Suppressor macrophage (primary cell): Measurements from ENCODE around the gene ASIC5.
"Not testable (repeated sequence)": the region's sequence is repeated elsewhere in the genome, so short reads cannot be mapped to it uniquely, and the experiment has no call there.

Experiments
- DNase-seq, 4 experiments: peaks; one replicate each; pipeline ENCODE4 v3.0.0-alpha.2; 2020 to 2022
- total RNA-seq, 17 experiments: gene quantifications; one replicate each; lab custom pipeline; 2026; ENCODE audit warnings: mixed read lengths in 6 of 17, inconsistent platforms in 3 of 17; lab: John Stamatoyannopoulos, UW

The ASIC5 gene
- total RNA-seq: 0 to 0.77 (median 0) reads per million in 17 experiments

DNA sequence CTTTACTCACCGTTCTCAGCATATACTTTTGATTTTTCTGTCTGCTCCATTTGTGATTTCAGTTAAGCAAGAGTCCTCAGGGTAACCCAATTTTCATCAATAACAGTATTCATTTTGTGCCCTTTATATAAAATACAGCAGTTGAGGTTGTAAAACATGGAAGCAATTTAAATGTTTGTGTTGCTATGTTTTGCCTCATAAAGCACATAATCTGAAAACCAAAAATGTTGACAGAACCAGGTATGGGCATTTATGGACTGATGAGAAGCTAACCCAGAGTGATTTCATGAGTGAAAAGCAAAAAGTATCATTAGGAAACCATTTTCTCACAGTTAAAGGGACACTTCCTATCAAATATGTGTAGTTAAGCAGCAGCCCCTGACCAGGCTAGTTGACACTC lies at the start of gene ASIC5:
TSS of gene ASIC5 (minus strand) at position 101 of the 400 bp plus-strand sequence. CDS start at position 50, 51 bp downstream.
- DNase-seq: no peak

GRCh38 chr4:155914782-155915181 lies 48.7 kb upstream of the ASIC5 start:
- no peak for DNase-seq

GRCh38 chr4:155911905-155912304 lies 45.8 kb upstream of the ASIC5 start:
- DNase-seq: no peak

- DNase-seq: no peak
Observed at GRCh38 chr4:155909615-155910226, 43.6 kb upstream of the ASIC5 start.

GRCh38 chr4:155908187-155909139 lies 42.4 kb upstream of the ASIC5 start:
- DNase-seq: peak in 1 of 4 experiments; percentile 12

DNA sequence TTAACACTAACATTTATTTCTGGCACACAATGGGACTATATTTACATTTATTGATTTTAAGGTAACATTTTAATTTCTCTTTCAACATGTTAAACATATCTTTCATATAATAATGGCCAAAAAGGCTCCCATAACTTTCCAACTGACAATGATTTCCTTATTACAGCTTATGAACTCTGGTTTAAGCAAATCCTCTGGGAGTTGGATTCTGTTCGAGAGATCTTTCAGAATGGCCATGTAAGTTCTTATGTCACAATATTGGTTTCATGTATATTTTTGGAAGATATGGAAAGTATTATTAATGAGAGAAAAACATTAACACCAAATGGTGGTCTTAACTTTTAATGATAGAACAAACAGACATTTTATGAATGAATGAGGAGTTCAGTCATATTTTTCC lies 41.5 kb upstream of the ASIC5 start:
- no peak for DNase-seq

- no peak for DNase-seq
Observed at GRCh38 chr4:155906554-155907247, 40.6 kb upstream of the ASIC5 start.

DNA sequence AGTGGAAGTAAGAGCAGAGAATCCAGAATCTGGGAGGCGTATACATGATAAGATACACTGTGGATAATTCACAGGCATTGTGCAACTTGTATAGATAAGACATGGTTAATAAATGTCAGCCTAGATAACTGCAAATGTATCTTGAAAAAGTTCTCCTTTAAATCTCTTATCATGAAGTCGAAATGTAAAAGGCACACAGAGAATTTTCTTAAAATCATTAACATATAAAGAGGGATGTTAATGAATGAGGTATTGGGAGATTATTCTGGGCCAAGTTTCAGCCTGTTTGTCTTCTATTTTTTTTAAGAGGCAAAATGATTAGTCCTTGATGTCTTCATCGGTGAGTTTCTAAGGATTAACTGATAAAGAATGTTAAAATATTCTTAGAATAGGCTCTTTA lies 38.3 kb upstream of the ASIC5 start:
- no peak for DNase-seq

GRCh38 chr4:155903453-155903852 lies 37.4 kb upstream of the ASIC5 start, which contains the start of gene TDO2:
Gene TDO2 (plus strand): TSS chr4:155903696. CDS start chr4:155903759, 63 bp downstream.
- DNase-seq: no peak

GRCh38 chr4:155901013-155901412 lies 34.9 kb upstream of the ASIC5 start:
- no peak for DNase-seq

GRCh38 chr4:155900381-155900780 lies 34.3 kb upstream of the ASIC5 start:
- DNase-seq: peak in 3 of 4 experiments; percentile 11 to 31 (median 25)

DNA sequence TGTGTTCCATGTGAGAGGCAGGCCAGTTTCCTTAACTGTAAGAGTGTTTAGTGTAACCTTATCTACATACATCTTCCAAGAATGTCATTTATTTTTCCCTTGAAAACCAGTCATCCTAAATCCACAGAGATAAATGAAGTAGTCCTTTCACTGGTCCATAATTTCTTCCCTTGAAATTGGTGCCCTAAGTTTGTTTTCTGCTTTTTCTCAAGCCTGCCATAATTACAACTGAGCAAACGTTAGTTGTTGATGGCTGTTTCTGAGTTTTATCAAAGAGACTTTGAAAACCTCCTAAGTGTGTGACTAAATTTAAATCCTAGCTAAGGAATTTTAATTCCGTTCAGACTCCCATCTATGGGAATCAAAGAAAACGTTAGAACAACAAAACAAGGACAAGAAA lies 33.8 kb upstream of the ASIC5 start:
- DNase-seq: no peak

DNA sequence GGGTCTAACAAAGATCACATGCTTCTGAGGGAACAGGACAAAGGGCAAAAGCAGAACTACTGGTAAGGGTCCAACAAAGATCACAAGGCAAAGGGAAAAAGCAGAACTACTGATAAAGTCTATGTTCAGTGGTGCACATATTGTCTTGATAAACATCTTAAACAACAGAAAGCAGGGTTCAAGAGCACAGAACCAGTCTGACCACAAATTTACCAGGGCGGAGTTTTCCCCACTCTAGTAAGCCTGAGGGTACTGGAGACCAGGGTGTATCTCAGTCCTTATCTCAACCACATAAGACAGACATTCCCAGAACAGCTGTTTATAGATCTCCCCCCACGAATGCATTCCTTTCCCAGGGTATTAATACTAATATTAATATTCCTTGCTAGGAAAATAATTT lies 32.3 kb upstream of the ASIC5 start:
- DNase-seq: not testable (repeated sequence)

GRCh38 chr4:155891058-155891457 lies 25.0 kb upstream of the ASIC5 start:
- no peak for DNase-seq

DNA sequence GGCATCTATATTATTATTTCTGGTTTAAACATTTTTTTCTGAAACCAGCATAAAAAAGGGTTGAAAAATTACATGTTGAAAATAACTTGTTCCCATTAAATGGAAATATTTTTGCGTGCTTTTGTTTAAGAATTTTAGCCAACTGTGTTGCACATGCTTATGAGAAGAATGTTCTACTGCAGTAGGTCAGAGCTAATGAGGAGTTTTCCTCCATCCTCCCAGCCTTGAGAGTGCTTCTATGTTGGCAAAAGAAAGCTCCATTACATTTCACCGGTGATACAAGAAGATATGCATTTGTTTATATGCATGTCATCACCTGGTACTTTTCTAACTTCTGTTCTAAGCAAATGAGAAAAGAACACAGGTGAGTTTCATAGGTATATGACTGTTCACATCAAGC lies 23.9 kb upstream of the ASIC5 start:
- no peak for DNase-seq

GRCh38 chr4:155889031-155889793 lies 23.1 kb upstream of the ASIC5 start:
- DNase-seq: peak; percentile 17 to 76 (median 55)

- DNase-seq: no peak
Observed at GRCh38 chr4:155887847-155888570, 21.9 kb upstream of the ASIC5 start.

DNA sequence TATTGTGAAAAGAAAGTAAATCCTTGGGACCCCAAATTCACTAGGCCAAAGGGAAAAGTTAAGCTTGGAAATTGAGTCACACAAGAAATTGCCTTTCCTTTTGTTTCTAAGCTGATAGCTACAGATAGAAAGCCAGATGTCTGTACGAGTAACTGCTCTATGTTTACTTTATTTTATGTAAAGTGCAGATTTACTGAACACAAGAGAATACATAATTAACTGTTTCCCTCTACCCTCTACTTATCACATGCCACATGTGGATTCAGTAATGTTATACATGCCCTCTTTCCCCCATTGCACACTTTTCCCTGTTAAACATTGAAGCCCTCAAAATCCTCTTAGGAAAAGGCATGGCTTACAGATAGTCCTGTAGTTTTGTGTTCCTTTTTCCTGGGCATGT lies 21.0 kb upstream of the ASIC5 start:
- no peak for DNase-seq

DNA sequence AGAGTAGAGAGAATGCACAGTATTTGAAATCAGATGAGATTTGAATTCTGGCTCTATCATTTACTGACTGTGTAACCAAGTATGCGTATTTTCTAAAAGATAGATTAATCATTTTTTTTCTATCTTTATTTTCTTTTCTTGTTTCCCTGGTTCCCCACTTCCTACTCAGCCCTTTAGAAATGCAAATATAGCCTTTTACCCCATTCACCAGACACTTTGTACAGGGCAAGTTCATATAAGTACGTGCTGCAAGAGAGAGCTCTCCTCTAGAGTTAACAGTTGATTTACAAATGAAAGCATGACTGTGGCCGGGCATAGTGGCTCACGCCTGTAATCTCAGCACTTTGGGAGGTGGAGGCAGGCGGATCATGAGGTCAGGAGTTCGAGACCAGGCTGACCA lies 19.6 kb upstream of the ASIC5 start:
- no peak for DNase-seq

DNA sequence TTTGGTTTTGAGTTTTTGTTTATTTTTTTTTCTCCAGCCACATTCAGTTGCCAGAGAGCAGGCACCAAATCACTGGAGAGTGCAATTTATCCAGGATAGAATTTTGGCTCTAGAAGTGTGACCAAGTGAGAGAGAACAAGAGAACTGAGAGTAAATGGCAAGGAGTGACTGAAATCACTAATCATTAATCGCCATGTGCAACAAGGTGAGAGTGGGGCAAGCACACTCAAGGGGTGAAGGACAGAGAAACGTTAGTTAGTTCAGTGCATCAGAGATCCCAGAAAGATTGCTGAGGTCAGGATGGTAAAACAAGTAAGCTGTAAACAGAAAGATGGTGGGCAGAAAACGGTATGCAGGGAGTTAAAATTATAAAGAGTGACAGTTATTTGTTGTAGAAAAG lies 17.8 kb upstream of the ASIC5 start:
- no peak for DNase-seq

- no peak for DNase-seq
Observed at GRCh38 chr4:155881555-155881954, 15.5 kb upstream of the ASIC5 start.

- no peak for DNase-seq
Observed at GRCh38 chr4:155879767-155880166, 13.7 kb upstream of the ASIC5 start.
